ENCODE measurements around the gene CETN1. TPM values are rescaled to one million over a fixed set of nuclear protein-coding genes. Genes with fewer than 3 reads are reported as not detected.

The CETN1 gene
- total RNA-seq, 1 donor: not detected

DNA sequence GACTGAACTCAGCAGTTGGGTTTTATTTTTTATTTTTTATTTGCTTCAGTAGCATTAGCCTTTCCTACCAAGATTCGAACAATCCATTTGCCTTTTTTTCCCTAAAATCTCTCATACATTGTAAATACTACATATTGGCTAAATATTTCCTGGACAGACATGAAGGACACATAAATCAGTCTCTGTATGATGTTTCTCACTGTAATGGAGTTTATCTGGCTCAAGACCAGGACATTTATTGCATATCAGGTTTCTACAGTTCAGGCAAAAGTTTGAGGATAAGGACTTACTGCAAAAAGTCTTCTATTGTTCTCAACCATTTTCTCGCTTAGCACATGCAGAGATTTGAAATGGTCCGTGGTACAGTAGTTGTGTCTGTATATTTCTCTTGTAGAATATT is 19.9 kb downstream of the CETN1 start:
- H3K27me3 ChIP-seq (ENCODE audit: insufficient read depth, low read length): peaks cover 56% of the 10 kb centered on the region
- no peak for DNase-seq (ENCODE audit: insufficient read length, low spot score, missing footprints)
- no peak for TF ChIP-seq CTCF (IDR thresholded peaks at IDR 0.05; ENCODE audit: extremely low read depth, low read depth, low read length)
- H3K79me2 ChIP-seq (ENCODE audit: insufficient read depth, low read length): no peaks in the 10 kb centered on the region
- H3K36me3 ChIP-seq (ENCODE audit: insufficient read depth, low read length): no peaks in the 10 kb centered on the region
- no peaks in the 10 kb centered on the region for H3K9me3 ChIP-seq (ENCODE audit: low read depth, low read length)
- H3K4me3 ChIP-seq (ENCODE audit: insufficient read depth, low read length): no peak overlapping the region
- H3K4me1 ChIP-seq (ENCODE audit: insufficient read depth, low read length): no peaks in the 10 kb centered on the region
- H2AFZ ChIP-seq (ENCODE audit: low read length): no peak overlapping the region
- H3K27ac ChIP-seq (ENCODE audit: low read depth, low read length): no peak overlapping the region
- no peaks in the 10 kb centered on the region for H4K20me1 ChIP-seq (ENCODE audit: insufficient read depth, low read length)
- H3K4me2 ChIP-seq (ENCODE audit: insufficient read depth, low read length): no peak overlapping the region

DNA sequence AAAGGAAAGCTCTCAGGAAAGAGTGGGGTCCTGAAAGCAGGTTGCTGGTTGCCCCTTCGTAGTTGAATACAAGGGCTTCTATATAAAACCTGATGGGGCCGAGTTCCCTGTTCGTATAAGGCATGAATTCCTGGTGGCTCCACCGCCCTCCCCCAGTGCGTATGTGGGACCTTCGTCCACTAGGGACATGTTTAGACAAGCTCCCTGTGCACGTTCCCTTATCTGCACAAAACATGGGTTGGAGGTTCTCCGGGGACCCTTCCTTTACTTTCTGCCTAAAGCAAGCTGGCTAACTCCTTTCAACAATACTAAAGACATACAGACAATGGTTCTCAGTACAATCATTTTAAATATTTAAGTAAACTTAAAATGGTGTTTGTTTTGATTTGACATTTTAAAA is 24.6 kb downstream of the CETN1 start:
- H4K20me1 ChIP-seq (ENCODE audit: insufficient read depth, low read length): no peaks in the 10 kb centered on the region
- H3K4me3 ChIP-seq (ENCODE audit: insufficient read depth, low read length): no peak overlapping the region
- no peak overlapping the region for H3K4me2 ChIP-seq (ENCODE audit: insufficient read depth, low read length)
- H3K79me2 ChIP-seq (ENCODE audit: insufficient read depth, low read length): no peaks in the 10 kb centered on the region
- H3K9me3 ChIP-seq (ENCODE audit: low read depth, low read length): no peaks in the 10 kb centered on the region
- H3K27me3 ChIP-seq (ENCODE audit: insufficient read depth, low read length): peaks cover 24% of the 10 kb centered on the region
- no peak for TF ChIP-seq CTCF (IDR thresholded peaks at IDR 0.05; ENCODE audit: extremely low read depth, low read depth, low read length)
- no peak for DNase-seq (ENCODE audit: insufficient read length, low spot score, missing footprints)
- no peak overlapping the region for H3K27ac ChIP-seq (ENCODE audit: low read depth, low read length)
- H3K4me1 ChIP-seq (ENCODE audit: insufficient read depth, low read length): no peaks in the 10 kb centered on the region
- H2AFZ ChIP-seq (ENCODE audit: low read length): no peak overlapping the region
- no peaks in the 10 kb centered on the region for H3K36me3 ChIP-seq (ENCODE audit: insufficient read depth, low read length)

- no peak for DNase-seq (ENCODE audit: insufficient read length, low spot score, missing footprints)
- H3K79me2 ChIP-seq (ENCODE audit: insufficient read depth, low read length): no peaks in the 10 kb centered on the region
- no peaks in the 10 kb centered on the region for H3K4me1 ChIP-seq (ENCODE audit: insufficient read depth, low read length)
- H4K20me1 ChIP-seq (ENCODE audit: insufficient read depth, low read length): no peaks in the 10 kb centered on the region
- H3K27ac ChIP-seq (ENCODE audit: low read depth, low read length): no peak overlapping the region
- no peaks in the 10 kb centered on the region for H3K36me3 ChIP-seq (ENCODE audit: insufficient read depth, low read length)
- H3K27me3 ChIP-seq (ENCODE audit: insufficient read depth, low read length): peaks cover 8% of the 10 kb centered on the region
- H2AFZ ChIP-seq (ENCODE audit: low read length): no peak overlapping the region
- TF ChIP-seq CTCF (IDR thresholded peaks at IDR 0.05; ENCODE audit: extremely low read depth, low read depth, low read length): no peak
- H3K9me3 ChIP-seq (ENCODE audit: low read depth, low read length): no peaks in the 10 kb centered on the region
- H3K4me2 ChIP-seq (ENCODE audit: insufficient read depth, low read length): no peak overlapping the region
- no peak overlapping the region for H3K4me3 ChIP-seq (ENCODE audit: insufficient read depth, low read length)
Observed at GRCh38 chr18:607930-608329, 27.8 kb downstream of the CETN1 start.

DNA sequence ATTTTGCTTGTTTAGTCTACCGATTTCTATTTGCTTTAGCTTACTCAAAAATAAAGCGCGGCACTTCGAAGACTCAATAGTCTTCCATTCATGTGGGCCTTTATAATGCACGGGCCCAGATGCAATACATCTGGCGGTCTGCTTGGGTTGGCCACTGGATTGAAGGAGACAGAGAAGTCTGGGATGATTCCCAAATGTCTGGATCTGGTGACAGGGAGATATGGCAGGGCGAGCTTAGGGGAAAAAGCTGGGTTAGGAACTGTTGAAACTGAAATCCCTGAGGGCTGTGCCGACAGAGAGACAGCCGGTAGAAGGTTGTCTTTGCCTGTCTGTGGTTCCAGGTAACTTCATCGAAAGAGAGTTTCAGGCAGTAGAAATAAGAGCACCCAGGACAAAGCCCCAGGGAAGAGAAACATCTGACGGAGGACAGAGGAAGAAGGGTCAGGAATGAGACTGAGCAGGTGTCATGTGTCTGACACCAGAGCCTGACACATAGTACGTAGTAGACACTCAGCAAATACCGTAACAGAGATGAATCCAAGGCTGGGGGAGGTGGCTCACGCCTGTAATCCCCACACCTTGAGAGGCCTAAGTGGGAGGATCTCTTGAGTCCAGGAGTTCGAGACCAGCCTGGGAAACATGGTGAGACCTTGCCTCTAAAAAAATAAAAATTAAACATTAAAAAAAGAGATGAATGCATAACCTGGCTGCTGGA is 30.2 kb downstream of the CETN1 start:
- peaks cover 5% of the 10 kb centered on the region for H3K27me3 ChIP-seq (ENCODE audit: insufficient read depth, low read length)

More for the DNA sequence above, 30.2 kb downstream of the CETN1 start:
- Histone ChIP-seq H3K4me3 (ENCODE audit: insufficient read depth, low read length) (no peak overlapping the region), H3K27ac (ENCODE audit: low read depth, low read length) (no peak overlapping the region), H3K9me3 (ENCODE audit: low read depth, low read length) (no peaks in the 10 kb centered on the region), H2AFZ (ENCODE audit: low read length) (no peak overlapping the region), H3K79me2 (ENCODE audit: insufficient read depth, low read length) (no peaks in the 10 kb centered on the region), H3K36me3 (ENCODE audit: insufficient read depth, low read length) (no peaks in the 10 kb centered on the region), H3K4me2 (ENCODE audit: insufficient read depth, low read length) (no peak overlapping the region), H3K4me1 (ENCODE audit: insufficient read depth, low read length) (no peaks in the 10 kb centered on the region), H4K20me1 (ENCODE audit: insufficient read depth, low read length) (no peaks in the 10 kb centered on the region)
- no peak for DNase-seq (ENCODE audit: insufficient read length, low spot score, missing footprints)
- TF ChIP-seq CTCF (IDR thresholded peaks at IDR 0.05; ENCODE audit: extremely low read depth, low read depth, low read length): no peak
